ENCODE results near the gene MAST3. TPM values are rescaled to one million over a fixed set of nuclear protein-coding genes. Genes with fewer than 3 reads are reported as not detected.
A peak's percentile ranks its signal among the peaks of the same experiment; 100 is the strongest.

The MAST3 gene
- total and polyA plus RNA-seq, 4 donors = 4.4 to 32.7 (median 23.4) TPM

GRCh38 chr19:18159810-18160209 lies 62.2 kb downstream of the MAST3 start:
- H3K4me1 ChIP-seq (ENCODE audit: control insufficient read depth in 1 of 2, insufficient read depth in 2 of 2, low read length in 2 of 2) = peaks cover 0 to 2% of the 10 kb centered on the region in 2 donors
- DNase-seq (no peak), ATAC-seq (ENCODE audit: low FRiP score) (no peak)
- no peaks in the 10 kb centered on the region for H3K27me3 ChIP-seq (ENCODE audit: control insufficient read depth in 1 of 2, insufficient read depth in 2 of 2, low read length in 1 of 2)
- no peak overlapping the region for H3K27ac ChIP-seq (ENCODE audit: low read depth in 1 of 2, low read length in 2 of 2)
- intact Hi-C loops (cut with DNase I) = loop anchor here (5.0 to 10.0 kb wide), 2 partner anchors 43 to 155 kb away; partner anchors contain the start of gene ARRDC2 (in 2 of the 2)
- no peaks in the 10 kb centered on the region for H3K9me3 ChIP-seq (ENCODE audit: control insufficient read depth, low read length)
- no peak overlapping the region for H3K4me3 ChIP-seq (ENCODE audit: low read length in 2 of 2)
- 92 to 93% methylated on average over 10 of the region's 10 CpGs for WGBS, 2 donors
- H3K36me3 ChIP-seq (ENCODE audit: control insufficient read depth in 1 of 2, insufficient read depth in 2 of 2, low read length in 1 of 2) = no peaks in the 10 kb centered on the region

DNA sequence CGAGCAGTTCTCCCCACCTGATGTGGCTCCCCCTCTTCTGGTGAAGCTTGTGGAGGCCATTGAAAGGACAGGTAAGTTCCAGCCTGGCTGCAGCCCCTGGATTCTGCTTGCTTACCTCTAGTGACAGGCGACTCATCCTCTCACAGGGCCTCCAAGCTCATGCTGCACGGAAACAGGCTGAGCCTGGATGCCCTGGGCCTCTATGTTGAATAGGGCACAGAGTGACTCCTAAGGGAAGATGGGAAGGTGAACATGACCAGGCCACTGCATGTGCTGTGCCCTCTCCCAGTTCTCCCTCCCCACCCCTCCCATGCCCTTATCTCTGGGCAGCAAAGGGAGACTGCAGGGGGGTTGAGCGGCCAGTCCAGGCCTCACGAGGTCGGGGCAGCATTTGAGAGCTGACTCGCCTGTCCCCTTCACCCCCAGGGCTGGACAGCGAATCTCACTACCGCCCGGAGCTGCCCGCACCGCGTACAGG lies 63.0 kb downstream of the MAST3 start:
- intact Hi-C loops (cut with DNase I) = loop anchor here in 1 of 2 donors (5.0 kb wide), 1 partner anchor 43 kb away; no protein-coding TSS in a partner anchor
- WGBS, 2 donors = 59 to 62% methylated on average over 13 of the region's 13 CpGs
- no peak for DNase-seq
- Histone ChIP-seq H3K27me3 (ENCODE audit: control insufficient read depth in 1 of 2, insufficient read depth in 2 of 2, low read length in 1 of 2) (no peaks in the 10 kb centered on the region), H3K4me1 (ENCODE audit: control insufficient read depth in 1 of 2, insufficient read depth in 2 of 2, low read length in 2 of 2) (peaks cover 0 to 2% of the 10 kb centered on the region in 2 donors), H3K4me3 (ENCODE audit: low read length in 2 of 2) (no peak overlapping the region), H3K9me3 (ENCODE audit: control insufficient read depth, low read length) (no peaks in the 10 kb centered on the region), H3K27ac (ENCODE audit: low read depth in 1 of 2, low read length in 2 of 2) (no peak overlapping the region), H3K36me3 (ENCODE audit: control insufficient read depth in 1 of 2, insufficient read depth in 2 of 2, low read length in 1 of 2) (no peaks in the 10 kb centered on the region)
- no peak for ATAC-seq (ENCODE audit: low FRiP score)

DNA sequence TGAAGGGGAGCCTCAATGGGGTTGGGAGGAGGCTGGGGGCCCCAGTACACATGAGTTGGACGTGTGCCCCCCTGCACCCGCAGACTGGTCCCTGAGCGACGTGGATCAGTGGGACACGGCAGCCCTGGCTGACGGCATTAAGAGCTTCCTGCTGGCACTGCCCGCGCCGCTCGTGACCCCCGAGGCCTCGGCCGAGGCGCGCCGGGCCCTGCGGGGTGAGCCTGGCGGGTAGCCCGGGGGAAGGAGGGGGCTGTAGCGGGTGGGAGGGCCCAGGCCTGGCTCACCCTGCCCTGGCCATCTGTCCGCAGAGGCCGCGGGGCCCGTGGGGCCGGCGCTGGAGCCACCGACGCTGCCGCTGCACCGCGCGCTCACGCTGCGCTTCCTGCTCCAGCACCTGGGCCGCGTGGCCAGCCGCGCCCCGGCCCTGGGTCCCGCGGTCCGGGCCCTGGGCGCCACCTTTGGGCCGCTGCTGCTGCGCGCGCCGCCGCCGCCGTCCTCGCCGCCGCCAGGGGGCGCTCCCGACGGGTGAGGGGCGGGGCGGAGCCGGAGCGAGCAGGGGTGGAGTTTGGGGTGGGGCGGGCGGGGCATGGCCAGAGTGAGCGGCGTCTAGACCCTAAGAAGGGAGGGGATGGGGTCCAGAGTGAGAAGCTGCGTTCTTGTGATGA lies 63.5 kb downstream of the MAST3 start:
- Histone ChIP-seq H3K27ac (ENCODE audit: low read depth in 1 of 2, low read length in 2 of 2) (no peak overlapping the region), H3K27me3 (ENCODE audit: control insufficient read depth in 1 of 2, insufficient read depth in 2 of 2, low read length in 1 of 2) (no peaks in the 10 kb centered on the region), H3K4me1 (ENCODE audit: control insufficient read depth in 1 of 2, insufficient read depth in 2 of 2, low read length in 2 of 2) (peaks cover 0 to 2% of the 10 kb centered on the region in 2 donors), H3K9me3 (ENCODE audit: control insufficient read depth, low read length) (no peaks in the 10 kb centered on the region), H3K4me3 (ENCODE audit: low read length in 2 of 2) (peak overlapping the region in 1 of 2 donors; percentile 29), H3K36me3 (ENCODE audit: control insufficient read depth in 1 of 2, insufficient read depth in 2 of 2, low read length in 1 of 2) (no peaks in the 10 kb centered on the region)
- ATAC-seq (ENCODE audit: low FRiP score) (peak; percentile 87), DNase-seq (peak; percentile 79 to 93)
- intact Hi-C loops (cut with DNase I) = loop anchor here in 1 of 2 donors (5.0 kb wide), 1 partner anchor 44 kb away; no protein-coding TSS in a partner anchor
- WGBS, 2 donors = 1% methylated on average over 50 to 66 of the region's 66 CpGs

GRCh38 chr19:18161636-18162002 lies 64.0 kb downstream of the MAST3 start:
- intact Hi-C loops (cut with DNase I) = loop anchor here in 1 of 2 donors (5.0 kb wide), 1 partner anchor 44 kb away; no protein-coding TSS in a partner anchor
- no peaks in the 10 kb centered on the region for H3K9me3 ChIP-seq (ENCODE audit: control insufficient read depth, low read length)
- H3K27me3 ChIP-seq (ENCODE audit: control insufficient read depth in 1 of 2, insufficient read depth in 2 of 2, low read length in 1 of 2) = no peaks in the 10 kb centered on the region
- no peak for ATAC-seq (ENCODE audit: low FRiP score)
- DNase-seq = no peak
- H3K36me3 ChIP-seq (ENCODE audit: control insufficient read depth in 1 of 2, insufficient read depth in 2 of 2, low read length in 1 of 2) = no peaks in the 10 kb centered on the region
- no peak overlapping the region for H3K4me3 ChIP-seq (ENCODE audit: low read length in 2 of 2)
- 58 to 59% methylated on average over 19 of the region's 19 CpGs for WGBS, 2 donors
- H3K27ac ChIP-seq (ENCODE audit: low read depth in 1 of 2, low read length in 2 of 2) = no peak overlapping the region
- peaks cover 0 to under 1% of the 10 kb centered on the region in 2 donors for H3K4me1 ChIP-seq (ENCODE audit: control insufficient read depth in 1 of 2, insufficient read depth in 2 of 2, low read length in 2 of 2)

DNA sequence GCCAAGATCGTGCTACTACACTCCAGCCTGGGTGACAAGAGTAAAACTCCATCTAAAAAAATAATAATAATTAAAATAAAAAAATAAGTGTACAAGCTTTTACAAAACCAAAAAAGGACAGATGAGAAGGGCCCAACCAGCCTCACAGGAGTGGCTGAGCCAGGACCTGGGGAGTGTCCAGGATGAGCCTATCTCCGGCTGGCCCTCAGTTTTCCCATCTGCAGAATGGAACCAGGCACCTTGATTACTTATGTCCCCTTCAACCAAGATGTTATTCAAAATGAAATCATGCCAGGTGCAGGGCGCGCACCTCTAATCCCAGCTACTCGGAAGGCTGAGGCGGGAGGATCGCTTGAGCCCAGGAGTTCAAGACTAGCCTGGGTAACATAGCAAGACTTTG lies 66.5 kb downstream of the MAST3 start:
- Histone ChIP-seq H3K9me3 (ENCODE audit: control insufficient read depth, low read length) (no peaks in the 10 kb centered on the region), H3K36me3 (ENCODE audit: control insufficient read depth in 1 of 2, insufficient read depth in 2 of 2, low read length in 1 of 2) (no peaks in the 10 kb centered on the region), H3K4me1 (ENCODE audit: control insufficient read depth in 1 of 2, insufficient read depth in 2 of 2, low read length in 2 of 2) (no peaks in the 10 kb centered on the region), H3K27me3 (ENCODE audit: control insufficient read depth in 1 of 2, insufficient read depth in 2 of 2, low read length in 1 of 2) (no peaks in the 10 kb centered on the region), H3K4me3 (ENCODE audit: low read length in 2 of 2) (no peak overlapping the region), H3K27ac (ENCODE audit: low read depth in 1 of 2, low read length in 2 of 2) (no peak overlapping the region)
- DNase-seq (no peak), ATAC-seq (ENCODE audit: low FRiP score) (no peak)
- whole genome bisulfite sequencing, 2 donors = 95 to 96% methylated on average over 7 of the region's 7 CpGs
- intact Hi-C loops (cut with DNase I) = loop anchor here in 1 of 2 donors (5.0 kb wide), 1 partner anchor 47 kb away; no protein-coding TSS in a partner anchor

GRCh38 chr19:18165794-18166544 lies 68.4 kb downstream of the MAST3 start:
- Histone ChIP-seq H3K4me1 (ENCODE audit: control insufficient read depth in 1 of 2, insufficient read depth in 2 of 2, low read length in 2 of 2) (no peaks in the 10 kb centered on the region), H3K36me3 (ENCODE audit: control insufficient read depth in 1 of 2, insufficient read depth in 2 of 2, low read length in 1 of 2) (no peaks in the 10 kb centered on the region), H3K9me3 (ENCODE audit: control insufficient read depth, low read length) (no peaks in the 10 kb centered on the region), H3K27ac (ENCODE audit: low read depth in 1 of 2, low read length in 2 of 2) (no peak overlapping the region), H3K27me3 (ENCODE audit: control insufficient read depth in 1 of 2, insufficient read depth in 2 of 2, low read length in 1 of 2) (no peaks in the 10 kb centered on the region), H3K4me3 (ENCODE audit: low read length in 2 of 2) (no peak overlapping the region)
- WGBS, 2 donors = 96 to 98% methylated on average over 15 of the region's 15 CpGs
- no peak for ATAC-seq (ENCODE audit: low FRiP score)
- no peak for DNase-seq
- intact Hi-C loops (cut with DNase I) = no loop called here

GRCh38 chr19:18167011-18167410 lies 69.4 kb downstream of the MAST3 start:
- Histone ChIP-seq H3K4me1 (ENCODE audit: control insufficient read depth in 1 of 2, insufficient read depth in 2 of 2, low read length in 2 of 2) (no peaks in the 10 kb centered on the region), H3K36me3 (ENCODE audit: control insufficient read depth in 1 of 2, insufficient read depth in 2 of 2, low read length in 1 of 2) (no peaks in the 10 kb centered on the region), H3K9me3 (ENCODE audit: control insufficient read depth, low read length) (no peaks in the 10 kb centered on the region), H3K27me3 (ENCODE audit: control insufficient read depth in 1 of 2, insufficient read depth in 2 of 2, low read length in 1 of 2) (no peaks in the 10 kb centered on the region), H3K4me3 (ENCODE audit: low read length in 2 of 2) (no peak overlapping the region), H3K27ac (ENCODE audit: low read depth in 1 of 2, low read length in 2 of 2) (no peak overlapping the region)
- intact Hi-C loops (cut with DNase I) = no loop called here
- ATAC-seq (ENCODE audit: low FRiP score) (no peak), DNase-seq (no peak)
- 93 to 94% methylated on average over 21 of the region's 21 CpGs for WGBS, 2 donors

DNA sequence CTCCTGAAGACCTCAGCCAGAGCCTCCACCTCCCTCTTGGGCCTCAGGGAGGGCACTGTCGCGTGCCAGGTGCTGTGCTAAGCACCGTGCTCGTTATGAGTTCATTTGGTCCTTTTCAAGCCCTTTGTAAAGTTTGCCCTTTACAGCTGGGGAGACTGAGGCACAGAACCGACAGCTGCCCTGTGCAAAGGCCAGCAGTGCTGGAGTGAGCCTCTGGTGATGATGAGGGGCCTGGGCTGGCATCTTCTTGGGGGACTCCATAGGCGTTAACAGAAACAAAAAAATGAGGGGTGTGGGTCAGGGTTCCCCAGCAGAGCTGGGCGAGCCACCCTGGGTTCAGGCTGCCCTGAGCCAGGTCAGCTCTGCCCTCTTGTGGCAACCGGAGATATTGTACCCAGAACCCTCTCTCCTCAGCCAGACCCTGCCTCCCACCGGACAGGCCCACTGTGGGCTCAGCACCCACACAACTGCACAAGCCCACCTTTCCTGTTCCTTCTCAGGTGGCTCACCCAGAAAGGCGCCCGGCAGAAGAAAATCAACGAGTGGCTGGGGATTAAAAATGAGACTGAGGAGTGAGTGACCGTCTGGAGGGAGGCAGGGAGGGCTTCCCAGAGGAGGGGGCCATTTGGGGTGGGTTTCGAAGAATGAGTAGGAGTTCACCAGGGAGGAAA lies 70.5 kb downstream of the MAST3 start:
- no peaks in the 10 kb centered on the region for H3K9me3 ChIP-seq (ENCODE audit: control insufficient read depth, low read length)
- no peaks in the 10 kb centered on the region for H3K4me1 ChIP-seq (ENCODE audit: control insufficient read depth in 1 of 2, insufficient read depth in 2 of 2, low read length in 2 of 2)
- no peaks in the 10 kb centered on the region for H3K27me3 ChIP-seq (ENCODE audit: control insufficient read depth in 1 of 2, insufficient read depth in 2 of 2, low read length in 1 of 2)
- no peak overlapping the region for H3K4me3 ChIP-seq (ENCODE audit: low read length in 2 of 2)
- ATAC-seq (ENCODE audit: low FRiP score) = peak; percentile 72
- 67 to 68% methylated on average over 14 of the region's 14 CpGs for WGBS, 2 donors
- no peak overlapping the region for H3K27ac ChIP-seq (ENCODE audit: low read depth in 1 of 2, low read length in 2 of 2)
- intact Hi-C loops (cut with DNase I) = no loop called here
- H3K36me3 ChIP-seq (ENCODE audit: control insufficient read depth in 1 of 2, insufficient read depth in 2 of 2, low read length in 1 of 2) = no peaks in the 10 kb centered on the region
- DNase-seq = peak in 1 of 2 donors; percentile 56

Data from aorta (tissue), 5 donors.